Measurements from ENCODE around the gene FHOD1. TPM values are rescaled to one million over a fixed set of nuclear protein-coding genes. Genes with fewer than 3 reads are reported as not detected.
A peak's percentile ranks its signal among the peaks of the same experiment; 100 is the strongest.

The FHOD1 gene
- total RNA-seq, 1 donor from 2014 or later, result 13.5 TPM

DNA sequence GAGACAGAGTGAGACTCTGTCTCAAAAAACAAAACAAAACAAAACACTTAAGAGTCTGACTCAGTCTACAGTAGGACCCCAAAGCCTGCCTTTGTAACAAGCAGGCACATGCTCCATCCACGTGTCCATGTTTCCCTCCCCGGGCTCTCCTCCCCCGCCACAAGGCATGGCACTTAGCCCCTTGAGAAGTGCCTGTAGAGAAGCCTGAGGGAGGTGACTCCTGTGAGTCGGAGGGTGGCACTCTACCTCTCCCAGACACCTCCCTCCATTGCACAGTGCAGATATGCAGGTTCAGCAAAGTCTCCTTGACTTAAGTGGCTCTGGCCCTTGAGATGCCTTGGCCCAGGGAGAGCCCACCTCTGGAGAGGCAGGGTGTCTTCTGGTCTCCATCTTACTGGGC is 6.8 kb downstream of the FHOD1 start:
- intact Hi-C loops (cut with DNase I), result no loop called here
- ATAC-seq (ENCODE audit: poor library complexity) (no peak), DNase-seq (no peak)

DNA sequence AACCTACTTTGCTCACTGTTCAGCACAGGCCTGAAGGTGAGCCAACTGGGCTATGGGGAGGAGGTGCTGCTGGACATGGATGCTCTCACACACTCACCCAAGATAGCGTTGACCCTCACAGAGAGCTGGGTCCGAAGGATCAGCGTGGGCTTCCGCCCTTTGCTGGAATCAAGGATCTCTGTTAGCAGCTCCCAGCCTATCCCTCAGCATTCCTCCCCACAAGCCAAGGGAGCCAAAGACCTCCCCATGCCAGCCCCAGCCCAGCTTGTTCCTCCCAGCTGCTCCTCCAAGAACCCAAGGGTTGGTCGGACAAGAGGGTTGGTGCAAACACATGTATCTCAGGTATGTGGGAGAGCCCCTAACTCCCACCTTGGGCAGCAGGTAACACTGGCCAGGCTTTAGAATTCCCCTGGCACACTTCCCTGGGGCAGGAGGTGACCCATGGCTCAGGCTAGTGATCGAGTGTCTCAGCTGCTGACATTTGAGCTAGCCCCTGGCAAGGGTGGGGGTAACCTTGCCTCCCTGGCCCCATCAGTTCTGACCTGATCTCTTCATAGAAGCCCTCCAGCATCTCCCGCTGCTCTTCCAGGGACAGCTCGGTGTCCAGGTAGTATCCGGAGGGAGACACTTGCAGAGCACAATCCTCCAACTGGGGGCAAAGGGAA is 8.3 kb downstream of the FHOD1 start:
- no peak for ATAC-seq (ENCODE audit: poor library complexity)
- DNase-seq, result no peak
- intact Hi-C loops (cut with DNase I), result no loop called here

DNA sequence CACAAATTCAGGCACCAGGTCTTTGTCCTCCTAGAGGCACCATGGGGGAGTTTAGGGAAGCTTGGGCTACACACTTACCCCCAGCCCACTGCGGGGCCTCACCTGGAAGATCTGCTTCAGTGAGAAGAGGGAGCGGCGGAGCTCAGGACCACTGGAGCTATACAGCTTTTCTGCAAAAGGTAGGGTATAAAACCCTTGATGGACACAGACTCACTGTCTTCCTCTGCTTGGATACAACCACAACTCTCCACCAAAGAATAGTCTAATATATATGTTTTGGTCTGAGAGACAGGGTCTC is 9.1 kb downstream of the FHOD1 start:
- no peak for ATAC-seq (ENCODE audit: poor library complexity)

DNA sequence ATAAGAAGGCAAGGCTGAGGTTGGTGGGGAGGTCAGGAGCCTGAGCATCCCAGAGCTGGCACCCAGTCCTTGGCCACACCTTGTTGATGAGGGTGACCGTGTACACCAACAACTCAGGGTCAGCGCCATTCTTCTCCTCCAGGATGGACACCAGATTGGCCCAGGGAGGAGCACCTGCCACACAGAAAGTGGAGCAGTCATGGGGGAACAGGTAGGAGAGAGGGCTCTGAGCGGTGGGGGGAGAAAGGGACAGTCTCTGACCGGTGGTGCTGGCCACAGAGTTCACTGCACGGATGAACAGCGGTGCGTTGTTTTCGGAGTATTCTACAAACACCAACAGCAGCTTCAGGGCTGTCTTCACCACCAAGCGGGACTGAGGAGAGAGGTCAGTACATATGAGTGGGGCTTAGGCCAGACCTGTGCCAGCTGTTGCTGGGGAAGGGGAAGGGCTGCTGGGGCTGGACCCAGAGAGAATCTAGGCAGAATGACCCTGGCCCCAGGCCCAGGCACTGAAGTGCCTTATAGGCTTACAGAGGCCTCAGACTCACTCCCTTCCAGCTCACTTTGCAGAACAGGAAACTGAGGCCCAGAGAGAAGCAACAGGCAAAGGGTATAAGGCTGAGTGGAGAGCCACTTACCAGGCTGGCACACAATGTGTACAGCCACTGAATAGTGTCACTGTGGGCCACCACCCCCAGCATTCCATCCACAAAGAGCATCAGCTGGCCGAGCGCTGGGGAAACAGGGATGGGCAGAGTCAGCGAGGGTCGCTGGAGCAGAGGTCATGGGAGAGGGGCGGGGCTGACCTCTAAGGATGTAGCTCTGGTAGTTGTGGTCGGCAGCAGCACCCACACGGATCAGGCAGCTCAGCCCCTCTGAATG is 9.6 kb downstream of the FHOD1 start:
- no peak for DNase-seq
- ATAC-seq (ENCODE audit: poor library complexity), result no peak
- intact Hi-C loops (cut with DNase I), result no loop called here

More for the DNA sequence above, 9.1 kb downstream of the FHOD1 start:
- intact Hi-C loops (cut with DNase I), result no loop called here
- no peak for DNase-seq

DNA sequence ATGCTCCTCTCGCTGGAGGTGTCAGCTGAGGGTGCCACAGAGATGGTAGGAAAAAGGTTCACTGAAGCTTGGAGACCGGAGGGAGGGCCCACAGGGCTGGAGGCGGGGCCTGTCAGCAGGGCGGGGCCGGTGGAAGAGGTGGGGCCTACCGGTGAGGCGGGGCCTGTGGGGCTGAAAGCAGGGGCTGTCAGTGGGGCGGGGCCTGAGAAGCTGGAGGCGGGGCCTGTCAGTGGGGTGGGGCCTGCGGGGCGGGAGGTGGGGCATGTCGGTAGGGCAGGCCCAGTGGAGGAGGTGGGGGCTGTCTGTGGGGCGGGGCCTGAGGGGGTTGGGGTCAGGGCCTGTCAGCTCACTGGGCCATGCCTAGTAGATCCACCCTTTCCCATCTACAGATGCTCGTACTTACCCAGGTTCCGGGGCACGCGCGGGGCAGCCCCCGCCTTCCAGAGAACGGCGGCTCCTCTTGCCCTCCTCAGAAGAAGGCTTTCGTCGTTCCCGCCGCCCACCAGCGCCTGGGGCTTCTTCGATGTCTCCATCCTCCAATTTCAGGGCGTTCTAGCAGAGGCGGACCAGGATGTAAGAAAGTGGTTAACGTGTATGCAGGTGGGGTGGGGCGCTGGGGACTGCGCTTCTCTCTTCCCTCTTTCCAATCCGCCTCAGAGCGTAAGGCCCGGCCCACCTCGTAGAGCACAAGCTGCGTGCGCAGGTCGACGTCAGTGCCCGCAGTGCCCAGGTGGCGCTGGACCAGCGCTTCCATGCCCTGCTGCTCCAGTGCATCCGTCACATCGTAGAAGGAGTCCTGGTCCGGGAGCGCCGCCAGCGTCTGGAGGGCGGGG is 10.5 kb downstream of the FHOD1 start:
- DNase-seq (no peak), ATAC-seq (ENCODE audit: poor library complexity) (no peak)
- intact Hi-C loops (cut with DNase I), result no loop called here

DNA sequence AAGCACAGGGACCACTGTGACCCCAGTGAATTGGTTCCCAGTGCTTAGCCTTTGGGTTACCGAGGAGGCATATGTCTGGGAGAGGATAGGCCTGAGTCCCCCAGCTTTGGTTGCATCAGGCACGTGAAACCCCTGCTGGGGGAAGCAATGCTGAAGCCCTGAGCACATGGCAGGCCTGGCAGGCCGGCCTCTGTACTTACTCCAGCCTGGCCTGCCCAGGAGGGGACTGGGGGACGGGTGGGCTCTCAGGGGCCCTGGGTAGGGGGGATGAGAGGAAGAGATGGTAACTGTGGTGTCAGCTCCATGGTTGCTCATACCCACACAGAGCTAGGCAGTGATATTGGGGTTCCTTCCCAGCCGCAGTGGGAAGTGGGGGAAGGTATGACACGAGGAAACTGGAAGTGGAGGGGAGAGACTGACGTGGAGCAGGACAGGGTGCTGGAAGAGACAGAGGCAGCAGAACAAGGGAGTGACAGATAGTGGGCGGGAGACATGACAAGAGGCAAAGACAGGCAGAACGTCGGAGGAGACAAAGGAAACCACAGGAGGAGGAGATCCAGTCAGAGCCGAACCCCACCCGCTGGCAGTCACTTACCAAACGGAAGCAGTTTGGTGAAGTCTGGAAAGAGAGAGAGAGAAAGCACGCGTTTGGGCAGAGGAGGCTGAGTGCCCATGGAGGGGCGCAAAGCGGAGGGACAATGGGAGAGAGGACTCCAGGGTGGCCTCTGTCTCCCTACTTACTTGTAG is 11.3 kb downstream of the FHOD1 start:
- no peak for ATAC-seq (ENCODE audit: poor library complexity)
- intact Hi-C loops (cut with DNase I), result no loop called here

DNA sequence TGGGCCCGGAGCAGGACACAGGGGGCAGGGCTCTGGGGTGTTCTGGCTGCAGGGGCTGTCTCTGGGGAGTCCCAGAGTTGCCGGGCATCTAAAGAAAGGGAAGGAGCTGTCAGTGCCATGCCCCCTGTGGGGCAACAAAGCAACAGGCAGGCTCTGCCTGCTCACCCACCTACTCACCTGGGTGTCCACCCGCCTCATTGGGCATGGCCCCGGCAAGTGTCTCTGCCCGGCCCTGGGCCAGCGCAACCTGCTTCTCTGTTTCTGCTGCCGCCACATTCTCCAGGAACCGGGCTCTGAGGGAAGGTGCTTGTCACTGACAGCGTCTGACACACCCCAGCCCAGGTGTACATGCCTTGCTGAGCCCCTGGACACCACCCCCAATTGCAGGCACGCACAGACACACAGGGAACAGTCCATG is 13.1 kb downstream of the FHOD1 start:
- intact Hi-C loops (cut with DNase I), result no loop called here
- DNase-seq, result no peak
- no peak for ATAC-seq (ENCODE audit: poor library complexity)

More for the DNA sequence above, 11.3 kb downstream of the FHOD1 start:
- DNase-seq, result no peak

DNA sequence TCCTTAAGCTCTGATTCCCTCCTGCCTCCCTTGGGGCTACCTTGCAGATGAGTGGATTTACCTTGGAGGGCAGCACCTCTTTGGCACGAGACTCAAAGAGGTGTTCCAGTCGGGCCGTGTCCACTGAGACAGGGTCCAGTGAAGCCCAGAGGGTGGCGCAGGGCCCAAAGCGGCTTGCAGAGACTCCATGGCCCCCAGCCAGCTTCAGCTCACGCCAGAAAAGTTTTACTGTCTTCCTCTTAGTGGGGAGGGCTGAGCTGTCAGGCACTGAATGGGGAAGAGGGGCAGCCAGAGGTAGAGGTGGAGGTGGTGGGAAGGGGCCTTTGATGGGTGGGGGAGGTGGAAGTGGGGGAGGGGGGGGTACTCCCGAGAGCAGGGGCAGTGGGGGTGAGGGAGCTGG is 13.7 kb downstream of the FHOD1 start:
- intact Hi-C loops (cut with DNase I), result no loop called here
- DNase-seq, result no peak
- no peak for ATAC-seq (ENCODE audit: poor library complexity)

DNA sequence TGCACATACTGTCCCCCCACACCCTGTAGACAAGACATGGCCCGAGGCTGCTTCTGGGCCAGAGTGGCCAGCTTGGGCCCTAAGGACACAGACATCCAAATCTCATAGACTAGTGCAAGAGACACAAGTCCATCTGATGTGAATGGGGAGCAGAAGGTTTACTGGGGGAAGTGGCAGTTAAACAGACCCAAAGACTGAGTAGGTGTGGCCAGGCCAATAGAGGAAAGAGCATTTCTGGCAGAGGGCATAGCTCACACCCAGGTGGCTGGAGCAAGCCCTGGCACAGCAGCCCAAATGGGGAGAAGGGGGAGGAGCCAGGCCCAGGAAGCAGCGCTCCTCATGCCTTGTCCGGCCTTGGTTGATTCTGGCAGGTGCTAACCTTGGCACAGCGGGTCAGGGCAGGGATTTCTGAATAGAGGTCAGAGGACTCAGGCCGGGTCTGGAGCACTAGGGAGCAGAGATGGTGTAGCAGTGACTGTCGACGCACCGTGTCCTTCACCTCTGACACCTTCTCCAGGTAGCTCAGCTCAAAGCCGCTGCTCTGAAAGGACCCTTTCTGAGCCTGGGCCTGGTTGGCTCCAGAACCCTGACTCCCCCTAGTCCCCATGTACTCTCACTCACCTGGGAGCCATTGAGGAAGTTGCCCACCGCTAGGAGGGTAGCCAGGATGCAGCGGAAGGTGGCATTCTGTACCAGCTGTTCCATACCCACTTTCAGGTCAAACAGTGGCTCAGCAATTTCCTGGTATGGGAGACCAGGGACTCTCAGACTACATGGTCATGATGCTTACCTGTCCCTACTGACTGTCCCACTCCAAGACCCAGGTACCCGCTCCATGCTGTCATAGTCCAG is 16.2 kb downstream of the FHOD1 start:
- intact Hi-C loops (cut with DNase I), result no loop called here
- no peak for DNase-seq
- ATAC-seq (ENCODE audit: poor library complexity), result no peak

DNA sequence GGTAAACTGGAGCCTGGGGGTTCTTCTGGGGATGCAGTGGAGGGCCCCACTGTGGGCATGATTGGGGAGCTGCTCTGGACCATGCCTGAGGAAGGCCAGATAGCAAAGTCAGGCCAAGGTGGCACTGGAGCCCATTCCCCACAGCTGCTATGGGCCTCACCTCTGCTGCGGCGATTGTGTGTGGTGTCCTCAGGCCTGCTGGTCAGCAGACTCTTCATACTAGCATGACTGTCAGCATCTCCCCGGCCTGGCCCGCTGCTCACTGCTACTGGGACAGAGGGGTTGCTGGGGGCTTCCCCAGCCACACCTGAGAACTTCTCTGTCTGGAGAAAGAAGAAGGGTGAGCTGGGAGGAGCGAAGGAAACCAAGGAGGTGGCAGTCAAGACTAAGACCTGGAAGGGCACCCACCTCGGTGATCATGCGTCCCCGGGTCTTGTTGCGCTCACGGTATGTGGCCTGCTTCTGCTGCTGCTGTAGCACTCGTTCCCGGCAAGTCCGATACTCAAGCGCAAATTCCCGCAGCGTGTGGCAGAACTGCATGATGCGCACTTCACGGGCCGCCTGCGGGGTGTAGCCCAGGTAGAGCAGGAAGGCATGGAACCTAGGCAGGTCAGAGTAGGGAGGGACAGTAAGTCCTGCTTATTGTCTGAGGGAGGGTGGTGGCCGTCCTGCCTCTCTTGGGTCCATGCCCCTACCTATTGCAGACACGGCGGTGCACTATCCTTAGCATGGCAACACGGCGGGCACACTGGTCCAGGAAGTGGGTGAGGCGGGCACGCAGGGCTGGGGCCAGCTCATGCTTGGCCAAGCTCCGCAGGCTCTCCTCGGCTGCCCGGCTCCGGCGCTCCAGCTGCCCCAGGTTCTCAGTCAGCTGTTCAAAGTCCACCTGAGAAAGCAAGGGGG is 17.1 kb downstream of the FHOD1 start:
- DNase-seq, result no peak
- intact Hi-C loops (cut with DNase I), result no loop called here
- no peak for ATAC-seq (ENCODE audit: poor library complexity)

DNA sequence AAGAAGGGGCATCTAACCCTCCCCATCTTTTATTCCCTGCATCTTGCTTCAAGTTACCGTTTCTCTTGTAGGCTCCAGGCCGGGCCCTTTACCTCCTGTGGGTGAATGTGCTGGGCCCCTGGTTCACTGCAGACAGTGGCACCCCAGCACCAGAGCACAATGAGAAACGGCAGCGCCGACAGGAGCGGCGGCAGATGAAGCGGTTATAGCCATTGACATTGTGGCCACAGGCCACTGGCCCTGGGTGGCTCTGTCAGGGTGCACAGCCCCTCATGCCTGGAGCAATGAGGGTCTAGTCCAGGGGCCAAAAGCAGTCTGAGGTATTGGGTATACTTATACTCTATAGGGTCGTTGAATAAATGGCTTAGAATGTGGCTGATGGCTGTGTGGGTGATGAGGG is 18.4 kb downstream of the FHOD1 start:
- DNase-seq, result no peak
- intact Hi-C loops (cut with DNase I), result no loop called here

DNA sequence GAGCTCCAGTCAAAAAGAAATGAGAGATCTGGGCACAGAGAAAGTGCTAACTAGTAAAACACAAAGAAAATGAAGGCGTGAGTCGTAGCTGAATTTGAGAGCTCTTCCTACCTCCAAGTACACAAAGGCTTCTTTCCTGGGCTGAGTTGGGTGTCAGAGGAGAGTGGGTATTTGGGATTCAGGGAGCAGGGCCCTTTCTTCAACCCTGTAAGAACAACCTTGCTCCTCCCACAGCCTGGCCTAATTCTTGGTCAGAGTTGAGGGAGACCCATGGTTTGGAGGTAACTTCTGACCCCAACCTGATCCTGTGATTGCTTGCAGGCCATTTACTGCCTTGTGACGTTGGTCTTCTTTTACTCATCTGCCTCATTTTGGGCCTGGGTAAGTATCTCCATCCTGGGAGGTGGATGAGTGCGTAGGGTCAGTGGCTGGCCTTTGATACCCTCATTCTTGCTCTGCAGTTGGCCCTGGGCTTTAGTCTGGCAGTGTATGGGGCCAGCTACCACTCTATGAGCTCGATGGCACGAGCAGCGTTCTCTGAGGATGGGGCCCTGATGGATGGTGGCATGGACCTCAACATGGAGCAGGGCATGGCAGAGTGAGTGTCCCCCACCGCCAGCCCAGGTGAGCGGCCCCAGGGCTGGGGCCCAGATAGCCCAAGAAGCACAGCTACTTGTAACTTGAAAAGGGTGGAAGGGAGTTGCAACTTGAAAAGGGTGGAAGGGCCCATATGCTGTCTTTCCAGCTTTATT is 19.1 kb downstream of the FHOD1 start:
- intact Hi-C loops (cut with DNase I), result no loop called here
- ATAC-seq (ENCODE audit: poor library complexity) (no peak), DNase-seq (no peak)

More for the DNA sequence above, 18.4 kb downstream of the FHOD1 start:
- no peak for ATAC-seq (ENCODE audit: poor library complexity)

DNA sequence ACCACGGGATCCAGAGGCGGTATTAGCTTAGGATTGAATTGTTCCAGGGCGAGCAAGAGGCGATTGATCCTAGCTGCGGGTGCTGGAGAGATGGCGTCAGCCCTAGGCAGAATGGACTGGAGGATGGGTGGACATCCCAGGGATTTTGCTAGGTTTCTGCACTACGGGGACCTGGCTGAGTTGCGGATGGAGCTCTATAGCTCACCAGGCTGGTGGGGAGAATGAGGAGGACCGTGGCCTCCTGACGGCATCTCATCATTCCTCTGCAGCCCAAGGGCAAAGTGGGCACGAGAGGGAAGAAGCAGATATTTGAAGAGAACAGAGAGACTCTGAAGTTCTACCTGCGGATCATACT is 19.7 kb downstream of the FHOD1 start:
- ATAC-seq (ENCODE audit: poor library complexity) (no peak), DNase-seq (no peak)
- intact Hi-C loops (cut with DNase I), result no loop called here

DNA sequence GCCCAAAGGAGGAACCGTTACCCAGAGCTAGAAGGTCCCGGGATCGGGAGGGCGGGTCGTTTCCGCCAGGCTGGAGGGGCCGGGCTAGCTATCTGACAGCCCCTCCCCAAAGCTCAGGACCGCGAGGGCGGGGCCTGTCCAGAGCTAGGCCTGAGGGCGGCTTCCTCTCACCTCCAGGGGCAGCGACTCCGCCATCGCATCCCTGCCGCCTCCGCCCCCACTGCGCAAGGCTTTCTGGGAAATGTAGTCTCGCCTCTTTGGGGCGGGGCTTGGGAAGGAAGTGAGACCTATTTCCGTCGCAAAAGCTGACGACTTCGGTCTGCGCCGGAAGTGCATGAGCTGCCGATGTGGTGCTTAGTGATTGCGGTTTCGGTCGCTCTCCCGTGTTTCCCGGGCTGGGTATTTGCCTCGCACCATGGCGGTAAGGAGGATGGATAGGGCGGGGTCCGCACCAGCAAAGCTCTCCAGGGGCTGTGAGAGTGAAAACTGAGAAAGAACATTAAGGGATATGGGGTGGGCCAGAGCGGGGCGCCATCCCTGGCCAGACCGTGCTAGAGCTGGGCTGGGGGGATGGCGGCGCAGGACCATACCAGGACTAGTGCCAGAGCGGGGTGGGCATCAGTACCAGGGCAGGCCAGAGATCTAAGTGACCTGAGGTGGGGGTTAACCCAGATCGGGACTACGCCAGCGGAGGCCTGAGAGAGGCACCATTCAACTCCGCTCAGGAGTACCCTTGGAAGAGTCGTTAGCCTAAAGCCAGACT is 20.3 kb downstream of the FHOD1 start, which contains the start of gene TMEM208:
TMEM208 (plus strand) TSS at position 327 of the 763 bp plus-strand sequence; CDS start at position 416, 89 bp downstream.
- intact Hi-C loops (cut with DNase I), result no loop called here
- ATAC-seq (ENCODE audit: poor library complexity) (peak; percentile 98), DNase-seq (peak; percentile 98)

DNA sequence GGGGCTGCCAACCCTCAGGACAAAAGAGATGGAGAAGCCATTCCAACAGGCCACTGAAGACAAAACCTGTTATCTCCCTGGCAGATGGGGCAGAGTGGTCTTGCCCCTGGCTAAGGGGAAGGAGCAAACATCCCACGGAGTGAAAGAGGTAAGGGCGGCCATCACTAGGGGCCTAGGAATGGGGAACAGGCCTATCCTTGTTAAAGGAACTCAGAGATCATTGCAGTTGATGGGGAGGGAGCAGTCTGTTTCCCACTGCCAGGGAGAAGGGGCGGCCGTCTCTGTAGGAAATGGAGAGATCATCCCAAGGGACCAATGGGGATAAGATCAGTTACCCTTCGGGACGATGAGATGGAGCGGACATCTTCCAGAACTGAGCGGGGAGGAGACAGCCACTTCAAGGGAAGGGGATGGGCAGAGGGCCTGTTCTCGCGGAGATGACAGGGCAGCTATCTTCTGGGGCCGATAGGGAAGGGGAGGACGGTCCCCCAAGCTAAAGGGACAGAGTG is 20.9 kb downstream of the FHOD1 start:
- ATAC-seq (ENCODE audit: poor library complexity) (no peak), DNase-seq (peak; percentile 26)
- intact Hi-C loops (cut with DNase I), result no loop called here

Measured in Right ventricle myocardium superior (tissue), 1 donor.